ENCODE data around the gene XPR1. TPM values are rescaled to one million over a fixed set of nuclear protein-coding genes. Genes with fewer than 3 reads are reported as not detected.

Gene XPR1
- total and polyA plus RNA-seq, 10 of the 15 experiments (the other 5 are each of a cell fraction or from before 2014, with no cell fraction given) = 1.1 to 33.9 (median 11.3) TPM

DNA sequence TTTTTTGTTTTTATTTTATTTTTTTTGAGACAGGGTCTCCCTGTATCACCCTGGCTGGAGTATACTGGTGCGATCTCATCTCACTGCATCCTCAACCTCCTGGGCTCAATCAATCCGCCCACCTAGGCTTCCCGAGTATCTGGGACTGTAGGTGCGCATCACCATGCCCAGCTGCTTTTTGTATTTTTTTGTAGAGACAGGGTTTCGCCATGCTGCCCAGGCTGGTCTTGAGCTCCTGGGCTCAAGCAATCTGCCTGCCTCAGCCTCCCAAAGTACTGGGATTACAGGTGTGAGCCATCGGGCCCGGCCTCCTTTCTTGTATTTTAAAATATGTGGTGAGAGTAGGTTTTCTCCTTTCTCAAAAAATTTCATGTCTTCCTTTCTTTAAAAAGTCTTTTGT, 122.6 kb downstream of the XPR1 start:
- BruUV-seq (replicated peaks) = no TSS peak
- DNase-seq (ENCODE audit: low read depth, low spot score) = no peak
- in situ Hi-C loops (cut with MboI) = no loop called here
- Histone ChIP-seq H3K9ac (ENCODE audit: control insufficient read depth, insufficient read depth, low read length) (no peak overlapping the region), H4K20me1 (ENCODE audit: control insufficient read depth, insufficient read depth) (no peaks in the 10 kb centered on the region), H2AFZ (ENCODE audit: control insufficient read depth, low read depth, low read length) (no peak overlapping the region), H3K4me1 (ENCODE audit: control insufficient read depth, insufficient read depth, low read length) (no peaks in the 10 kb centered on the region), H3K4me2 (ENCODE audit: control insufficient read depth, insufficient read depth) (no peak overlapping the region), H3K27me3 (replicated peaks in 1 of 2; ENCODE audit: control insufficient read depth in 2 of 2, insufficient read depth in 2 of 2, low read length in 1 of 2) (no peaks in the 10 kb centered on the region), H3K36me3 (ENCODE audit: control insufficient read depth in 2 of 2, insufficient read depth in 2 of 2, low read length in 1 of 2) (no peaks in the 10 kb centered on the region), H3K27ac (ENCODE audit: control insufficient read depth, insufficient read depth) (no peak overlapping the region), H3K9me3 (replicated peaks; ENCODE audit: control insufficient read depth, insufficient read depth, low read length) (no peaks in the 10 kb centered on the region), H3K79me2 (ENCODE audit: control insufficient read depth, insufficient read depth, low read length) (no peaks in the 10 kb centered on the region), H3K4me3 (no peak overlapping the region)
- SMC1A ChIA-PET (ENCODE audit: uncharacterized antibody, unreplicated experiment) = no interaction called here
- intact Hi-C loops (cut with micrococcal nuclease; ENCODE audit: unreplicated experiment) = no loop called here
- RAD21 ChIA-PET (ENCODE audit: unreplicated experiment) = no interaction called here
- WGBS (ENCODE audit: insufficient coverage, insufficient replicate concordance, low lambda C conversion rate, missing lambda C conversion rate) = 97% methylated on average over 7 of the region's 7 CpGs
- TF ChIP-seq, protein P1, sequence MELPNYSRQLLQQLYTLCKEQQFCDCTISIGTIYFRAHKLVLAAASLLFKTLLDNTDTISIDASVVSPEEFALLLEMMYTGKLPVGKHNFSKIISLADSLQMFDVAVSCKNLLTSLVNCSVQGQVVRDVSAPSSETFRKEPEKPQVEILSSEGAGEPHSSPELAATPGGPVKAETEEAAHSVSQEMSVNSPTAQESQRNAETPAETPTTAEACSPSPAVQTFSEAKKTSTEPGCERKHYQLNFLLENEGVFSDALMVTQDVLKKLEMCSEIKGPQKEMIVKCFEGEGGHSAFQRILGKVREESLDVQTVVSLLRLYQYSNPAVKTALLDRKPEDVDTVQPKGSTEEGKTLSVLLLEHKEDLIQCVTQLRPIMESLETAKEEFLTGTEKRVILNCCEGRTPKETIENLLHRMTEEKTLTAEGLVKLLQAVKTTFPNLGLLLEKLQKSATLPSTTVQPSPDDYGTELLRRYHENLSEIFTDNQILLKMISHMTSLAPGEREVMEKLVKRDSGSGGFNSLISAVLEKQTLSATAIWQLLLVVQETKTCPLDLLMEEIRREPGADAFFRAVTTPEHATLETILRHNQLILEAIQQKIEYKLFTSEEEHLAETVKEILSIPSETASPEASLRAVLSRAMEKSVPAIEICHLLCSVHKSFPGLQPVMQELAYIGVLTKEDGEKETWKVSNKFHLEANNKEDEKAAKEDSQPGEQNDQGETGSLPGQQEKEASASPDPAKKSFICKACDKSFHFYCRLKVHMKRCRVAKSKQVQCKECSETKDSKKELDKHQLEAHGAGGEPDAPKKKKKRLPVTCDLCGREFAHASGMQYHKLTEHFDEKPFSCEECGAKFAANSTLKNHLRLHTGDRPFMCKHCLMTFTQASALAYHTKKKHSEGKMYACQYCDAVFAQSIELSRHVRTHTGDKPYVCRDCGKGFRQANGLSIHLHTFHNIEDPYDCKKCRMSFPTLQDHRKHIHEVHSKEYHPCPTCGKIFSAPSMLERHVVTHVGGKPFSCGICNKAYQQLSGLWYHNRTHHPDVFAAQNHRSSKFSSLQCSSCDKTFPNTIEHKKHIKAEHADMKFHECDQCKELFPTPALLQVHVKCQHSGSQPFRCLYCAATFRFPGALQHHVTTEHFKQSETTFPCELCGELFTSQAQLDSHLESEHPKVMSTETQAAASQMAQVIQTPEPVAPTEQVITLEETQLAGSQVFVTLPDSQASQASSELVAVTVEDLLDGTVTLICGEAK (IDR thresholded peaks at IDR 0.05; ENCODE audit: borderline replicate concordance) = no peak
- TF ChIP-seq NFXL1 (IDR thresholded peaks at IDR 0.05; ENCODE audit: borderline replicate concordance) (no peak), ASH2L (IDR thresholded peaks at IDR 0.05; ENCODE audit: borderline replicate concordance, low read depth) (no peak), SPI1 (IDR thresholded peaks at IDR 0.05; ENCODE audit: borderline replicate concordance, insufficient read depth, low read depth, low read length) (no peak), TCF7 (IDR thresholded peaks at IDR 0.05; ENCODE audit: borderline replicate concordance) (no peak), SMC3 (IDR thresholded peaks at IDR 0.05; ENCODE audit: borderline replicate concordance, low read length) (no peak), SMAD5 (IDR thresholded peaks at IDR 0.05; ENCODE audit: low read depth) (no peak), YY1 (IDR thresholded peaks at IDR 0.05; ENCODE audit: low read depth, low read length) (no peak), NR2F1 (conservative IDR thresholded peaks at IDR 0.05) (no peak), SIX5 (IDR thresholded peaks at IDR 0.05; ENCODE audit: low read depth, low read length, severe bottlenecking) (no peak), HCFC1 (IDR thresholded peaks at IDR 0.05; ENCODE audit: low read length) (no peak), SUZ12 (IDR thresholded peaks at IDR 0.05; ENCODE audit: unreplicated experiment) (no peak), PAX8 (IDR thresholded peaks at IDR 0.05) (no peak), FOS (IDR thresholded peaks at IDR 0.05; ENCODE audit: borderline replicate concordance, extremely low read depth, insufficient read length) (no peak)
- TF ChIP-seq, protein P2, sequence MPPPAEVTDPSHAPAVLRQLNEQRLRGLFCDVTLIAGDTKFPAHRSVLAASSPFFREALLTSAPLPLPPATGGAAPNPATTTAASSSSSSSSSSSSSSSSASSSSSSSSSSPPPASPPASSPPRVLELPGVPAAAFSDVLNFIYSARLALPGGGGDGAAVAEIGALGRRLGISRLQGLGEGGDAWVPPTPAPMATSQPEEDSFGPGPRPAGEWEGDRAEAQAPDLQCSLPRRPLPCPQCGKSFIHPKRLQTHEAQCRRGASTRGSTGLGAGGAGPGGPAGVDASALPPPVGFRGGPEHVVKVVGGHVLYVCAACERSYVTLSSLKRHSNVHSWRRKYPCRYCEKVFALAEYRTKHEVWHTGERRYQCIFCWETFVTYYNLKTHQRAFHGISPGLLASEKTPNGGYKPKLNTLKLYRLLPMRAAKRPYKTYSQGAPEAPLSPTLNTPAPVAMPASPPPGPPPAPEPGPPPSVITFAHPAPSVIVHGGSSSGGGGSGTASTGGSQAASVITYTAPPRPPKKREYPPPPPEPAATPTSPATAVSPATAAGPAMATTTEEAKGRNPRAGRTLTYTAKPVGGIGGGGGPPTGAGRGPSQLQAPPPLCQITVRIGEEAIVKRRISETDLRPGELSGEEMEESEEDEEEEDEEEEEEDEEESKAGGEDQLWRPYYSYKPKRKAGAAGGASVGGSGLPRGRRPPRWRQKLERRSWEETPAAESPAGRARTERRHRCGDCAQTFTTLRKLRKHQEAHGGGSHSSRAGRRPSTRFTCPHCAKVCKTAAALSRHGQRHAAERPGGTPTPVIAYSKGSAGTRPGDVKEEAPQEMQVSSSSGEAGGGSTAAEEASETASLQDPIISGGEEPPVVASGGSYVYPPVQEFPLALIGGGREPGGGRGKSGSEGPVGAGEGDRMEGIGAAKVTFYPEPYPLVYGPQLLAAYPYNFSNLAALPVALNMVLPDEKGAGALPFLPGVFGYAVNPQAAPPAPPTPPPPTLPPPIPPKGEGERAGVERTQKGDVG (CRISPR knock-in tag; IDR thresholded peaks at IDR 0.05) = no peak
- ATAC-seq = no peak
- CTCF ChIA-PET = no interaction called here
- no peak for FAIRE-seq
- POLR2A ChIA-PET = no interaction called here
